IMR-90 (cell line): ENCODE measurements around the gene CUEDC2.
A peak's percentile ranks its signal among the peaks of the same experiment; 100 is the strongest.

Experiments
- CTCF ChIP-seq: conservative IDR thresholded peaks from 2 replicates; pipeline ENCODE4 v1.5.1; 2012; ENCODE audit warnings: mild to moderate bottlenecking, low read depth, low read length, improper control_type of control experiment
- MAFK ChIP-seq: IDR thresholded peaks from 2 replicates; pipeline ENCODE4 v1.6.1; 2012; ENCODE audit warnings: low read depth, low read length, improper control_type of control experiment
- MAZ ChIP-seq: IDR thresholded peaks from 2 replicates; pipeline ENCODE4 v1.6.1; 2012; ENCODE audit warnings: low read depth, mild to moderate bottlenecking, low read length, improper control_type of control experiment, moderate library complexity, borderline replicate concordance
- NFE2L2 ChIP-seq: fragments of 150-350 bp; IDR thresholded peaks from 2 replicates; pipeline ENCODE4 v1.6.1; 2016; ENCODE audit warnings: low read depth, mild to moderate bottlenecking, low read length
- POLR2A ChIP-seq: IDR thresholded peaks from 2 replicates; pipeline ENCODE4 v1.6.1; 2012; ENCODE audit warnings: mild to moderate bottlenecking, low read depth, low read length
- RFX5 ChIP-seq: IDR thresholded peaks from 2 replicates; pipeline ENCODE4 v1.8.0; 2012; ENCODE audit warnings: low read depth, mild to moderate bottlenecking, low read length, moderate library complexity
- USF2 ChIP-seq: fragments of 150-350 bp; IDR thresholded peaks from 2 replicates; pipeline ENCODE4 v1.6.1; 2017; ENCODE audit warnings: mild to moderate bottlenecking, antibody characterized with exemption, low read length, low read depth

GRCh38 chr10:102399217-102400021, 33.0 kb downstream of the CUEDC2 start:
- TF ChIP-seq POLR2A (no peak), CTCF (peak; percentile 95), MAFK (no peak), NFE2L2 (no peak), MAZ (peak; percentile 85; the same call in 1 of the 2 replicates), RFX5 (no peak), USF2 (no peak)
